GM18505 (cell line): ENCODE measurements around the gene TEKT1.

Experiments used
- ATAC-seq: cut with Tn5 transposase; IDR thresholded peaks from one replicate; pipeline ENCODE4 v1.9.1; 2021; ENCODE audit not compliant: unreplicated experiment
- POLR2A ChIP-seq: IDR thresholded peaks from 4 replicates; pipeline ENCODE4 v1.6.1; 2011; ENCODE audit warnings: borderline replicate concordance; ENCODE audit not compliant: insufficient read depth, insufficient read length; ENCODE audit errors: extremely low read depth

TEKT1 gene

DNA sequence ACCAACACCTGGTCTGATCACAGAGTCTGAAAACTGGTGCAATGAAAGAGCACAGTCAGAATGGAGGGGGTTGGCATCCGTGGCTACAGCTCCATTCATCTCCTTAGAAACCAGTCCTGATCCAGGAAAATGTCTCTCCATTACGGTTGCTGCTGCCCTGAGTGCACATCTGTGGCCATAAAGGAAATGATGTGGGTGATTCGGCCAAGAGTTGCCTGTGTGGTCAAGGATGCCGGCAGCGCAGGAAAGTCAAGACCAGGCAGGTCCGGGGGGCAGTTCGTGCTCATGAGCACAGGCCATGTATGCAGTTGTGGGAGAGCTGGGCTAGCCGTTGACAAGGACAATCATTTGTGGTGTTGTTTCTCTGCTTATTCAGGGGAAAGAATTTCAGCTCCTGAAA, 69.8 kb downstream of the TEKT1 start:
- TF ChIP-seq POLR2A, result no peak
- ATAC-seq, result no peak

DNA sequence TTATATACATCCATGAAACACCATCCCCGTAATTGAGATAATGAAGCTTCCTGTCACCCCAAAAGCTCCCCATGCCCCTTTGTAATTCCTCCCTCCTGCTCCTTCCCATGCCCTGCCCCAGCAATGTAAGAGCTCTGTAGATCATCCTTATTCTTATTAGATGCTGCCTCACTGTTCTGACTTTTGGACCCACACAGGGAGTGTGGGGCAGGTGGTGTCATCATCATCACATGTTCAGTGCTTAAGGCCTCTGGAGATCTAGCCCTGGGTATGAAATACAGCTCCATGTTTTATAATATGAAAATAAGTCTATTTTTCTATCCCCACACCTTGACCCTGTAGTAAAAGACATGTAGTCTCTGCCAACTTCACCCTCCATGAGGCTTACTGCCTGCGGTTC, 73.8 kb downstream of the TEKT1 start:
- ATAC-seq, result no peak
- TF ChIP-seq POLR2A, result no peak

- peak; percentile 52 for TF ChIP-seq POLR2A
- ATAC-seq, result no peak
These were observed 75.0 kb downstream of the TEKT1 start for GRCh38 chr17:6756425-6757031.

DNA sequence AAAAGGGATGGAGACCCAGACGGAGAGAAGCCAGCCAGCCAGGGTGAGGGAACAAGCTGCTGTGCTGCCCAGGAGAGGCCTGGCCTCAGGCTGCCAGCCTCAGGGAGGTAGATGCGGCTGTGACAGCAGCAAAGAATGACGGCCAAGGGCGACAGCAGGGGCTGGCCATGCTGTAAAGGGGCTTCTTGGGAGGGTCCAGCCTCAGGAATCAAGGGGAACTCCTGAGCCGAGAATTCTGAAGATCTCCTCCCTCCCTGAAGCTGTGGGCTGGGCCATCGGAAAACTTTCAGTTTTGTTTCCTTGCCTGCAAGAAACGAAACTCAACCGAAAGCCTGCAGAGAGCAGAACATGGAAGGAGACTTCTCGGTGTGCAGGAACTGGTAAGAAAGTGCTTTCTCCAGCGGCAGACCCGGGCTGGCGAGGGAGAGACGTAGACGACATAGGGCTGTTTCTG, 75.8 kb downstream of the TEKT1 start, which contains the start of gene XAF1:
Gene XAF1 (plus strand): TSS at position 316 of the 454 bp plus-strand sequence. CDS start 33 bp downstream, at position 349.
- TF ChIP-seq POLR2A, result peak; percentile 76
- ATAC-seq, result no peak

GRCh38 chr17:6755281-6755680, 76.2 kb downstream of the TEKT1 start:
- ATAC-seq, result no peak
- TF ChIP-seq POLR2A, result no peak

- ATAC-seq, result no peak
These were observed 78.0 kb downstream of the TEKT1 start for GRCh38 chr17:6753546-6753945.

DNA sequence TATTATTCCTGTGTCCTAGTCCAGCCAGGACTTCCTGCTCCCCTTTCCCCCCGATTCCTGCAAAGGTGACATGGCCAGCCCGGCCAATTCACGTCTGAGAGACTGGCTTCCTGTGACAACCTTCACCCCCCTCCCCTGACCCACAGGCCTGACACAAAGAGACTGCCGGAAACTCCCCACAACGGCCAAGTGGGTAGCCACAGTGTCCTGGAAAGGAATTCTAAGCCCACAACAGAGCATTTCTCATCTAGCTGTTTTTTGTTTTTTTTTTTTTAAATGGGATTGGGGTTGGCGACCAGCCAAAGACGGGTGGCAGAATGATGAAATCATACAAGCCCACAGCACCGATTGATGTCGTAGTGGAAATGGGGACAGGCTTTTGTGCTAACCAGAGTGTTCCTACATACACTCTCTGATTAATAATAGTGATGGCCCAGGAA, 78.5 kb downstream of the TEKT1 start:
- ATAC-seq, result no peak
- TF ChIP-seq POLR2A, result no peak

More at GRCh38 chr17:6753546-6753945, 78.0 kb downstream of the TEKT1 start:
- TF ChIP-seq POLR2A, result no peak

- ATAC-seq, result no peak
- no peak for TF ChIP-seq POLR2A
These were observed 79.2 kb downstream of the TEKT1 start for GRCh38 chr17:6752068-6752909.

DNA sequence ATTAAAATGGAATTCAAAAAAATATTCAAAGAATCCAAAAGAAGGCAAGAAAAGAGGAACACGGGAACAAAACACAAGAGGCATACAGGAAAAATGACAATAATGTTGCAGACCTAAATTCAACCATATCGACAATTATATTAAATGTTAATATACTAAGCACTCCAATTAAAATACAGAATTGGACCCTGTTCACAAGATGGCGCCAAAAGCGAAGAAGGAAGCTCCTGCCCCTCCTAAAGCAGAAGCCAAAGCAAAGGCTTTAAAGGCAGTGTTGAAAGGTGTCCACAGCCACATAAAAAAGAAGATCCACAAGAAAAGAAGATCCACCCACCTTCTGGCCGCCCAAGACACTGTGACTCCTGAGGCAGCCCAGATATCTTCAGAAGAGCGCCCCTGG, 82.0 kb downstream of the TEKT1 start:
- TF ChIP-seq POLR2A, result no peak

GRCh38 chr17:6748617-6749016, 82.9 kb downstream of the TEKT1 start:
- TF ChIP-seq POLR2A, result no peak
- no peak for ATAC-seq

More for the DNA sequence above, 82.0 kb downstream of the TEKT1 start:
- no peak for ATAC-seq
